GM18511 (cell line): ENCODE measurements around the gene SGCD.

Experiments
- ATAC-seq: cut with Tn5 transposase; IDR thresholded peaks from one replicate; pipeline ENCODE4 v1.9.1; 2021; ENCODE audit warnings: mild to moderate bottlenecking, moderate library complexity; ENCODE audit not compliant: unreplicated experiment

Gene SGCD

DNA sequence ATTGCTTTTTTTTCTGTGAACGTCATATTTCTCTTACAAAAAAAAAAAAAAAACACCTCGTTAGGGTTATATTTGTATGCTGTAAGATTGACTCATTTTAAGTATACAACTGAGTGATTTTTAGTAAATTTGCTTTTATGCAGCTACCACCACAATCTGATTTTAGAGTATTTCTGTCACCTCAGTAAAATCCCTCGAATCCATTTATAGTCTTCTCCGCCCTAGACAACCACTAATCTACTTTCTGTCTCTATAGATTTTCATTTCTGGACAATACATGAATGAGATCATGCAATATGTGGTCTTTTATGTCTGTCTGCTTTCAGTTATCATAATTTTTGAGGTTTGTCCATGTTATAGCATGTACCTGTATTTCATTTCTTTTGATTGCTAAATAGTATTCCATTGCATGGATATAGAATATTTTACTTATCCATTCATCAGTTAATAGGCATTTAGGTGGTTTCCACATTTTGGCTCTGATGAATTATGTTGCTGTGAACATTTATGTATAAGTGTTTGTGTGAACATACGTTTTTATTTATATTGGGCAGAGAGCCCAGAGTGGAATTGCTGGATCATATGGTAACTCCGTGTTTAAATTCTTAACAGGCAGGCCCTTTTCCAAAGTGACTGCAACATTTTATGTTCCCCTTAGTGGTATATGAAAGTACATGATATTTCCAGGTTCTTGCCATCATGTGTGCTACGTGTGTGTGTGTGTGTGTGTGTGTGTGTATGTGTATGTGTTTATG is 171.4 kb downstream of the SGCD start:
- ATAC-seq: no peak

GRCh38 chr5:156500755-156501154 is 173.8 kb downstream of the SGCD start:
- ATAC-seq: no peak

- ATAC-seq: no peak
These were observed 178.1 kb downstream of the SGCD start for GRCh38 chr5:156505101-156505500.

DNA sequence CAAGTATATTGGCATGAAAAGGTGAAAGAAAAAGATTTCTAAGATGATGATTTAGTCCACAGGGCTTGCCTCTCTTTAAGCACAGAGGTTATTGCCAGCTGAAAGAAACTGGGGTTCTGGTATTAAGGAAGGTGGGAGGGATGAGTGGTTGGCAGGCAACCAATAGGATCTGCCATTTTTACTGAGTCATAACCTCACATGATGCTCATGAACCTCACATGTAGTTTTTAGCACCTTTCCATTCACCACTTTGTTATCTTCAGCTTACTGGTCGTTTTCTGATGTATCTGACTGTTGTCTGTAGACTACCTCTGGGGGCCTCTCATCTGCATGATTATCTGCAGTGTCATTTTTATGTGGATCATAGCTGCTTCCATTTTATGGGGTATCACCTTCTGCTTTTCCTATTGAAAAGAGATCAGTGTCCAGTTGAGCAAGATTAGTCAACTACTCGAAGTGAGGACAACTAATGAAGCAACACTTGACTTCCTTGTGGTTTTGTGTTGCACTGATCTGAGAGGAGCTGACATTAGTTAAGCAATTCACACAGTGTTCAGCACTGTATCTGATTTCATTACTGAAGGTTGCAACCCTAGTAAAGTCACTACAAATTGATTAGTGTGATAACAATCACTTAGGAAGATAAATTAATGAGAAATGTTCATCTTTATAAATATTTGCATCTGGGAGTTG is 186.3 kb downstream of the SGCD start:
- ATAC-seq: no peak

DNA sequence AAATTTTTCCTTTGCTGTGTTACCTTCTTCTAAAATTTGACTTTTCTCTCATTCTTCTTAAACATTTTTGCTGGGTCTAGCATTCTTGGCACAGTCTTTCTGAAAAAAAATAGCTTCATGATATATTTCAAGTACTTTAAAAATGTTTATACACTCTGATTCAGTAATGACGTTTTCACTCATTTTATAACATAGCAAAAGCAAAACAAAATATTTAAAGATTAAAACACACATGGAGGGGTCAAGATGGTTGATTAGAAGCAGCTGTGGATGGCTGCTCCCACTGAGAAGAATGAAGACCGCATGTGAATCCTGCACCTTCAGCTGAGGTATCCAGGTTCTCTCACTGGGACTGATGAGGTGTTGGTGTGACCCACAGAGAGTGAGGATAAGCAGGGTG is 188.2 kb downstream of the SGCD start:
- no peak for ATAC-seq

DNA sequence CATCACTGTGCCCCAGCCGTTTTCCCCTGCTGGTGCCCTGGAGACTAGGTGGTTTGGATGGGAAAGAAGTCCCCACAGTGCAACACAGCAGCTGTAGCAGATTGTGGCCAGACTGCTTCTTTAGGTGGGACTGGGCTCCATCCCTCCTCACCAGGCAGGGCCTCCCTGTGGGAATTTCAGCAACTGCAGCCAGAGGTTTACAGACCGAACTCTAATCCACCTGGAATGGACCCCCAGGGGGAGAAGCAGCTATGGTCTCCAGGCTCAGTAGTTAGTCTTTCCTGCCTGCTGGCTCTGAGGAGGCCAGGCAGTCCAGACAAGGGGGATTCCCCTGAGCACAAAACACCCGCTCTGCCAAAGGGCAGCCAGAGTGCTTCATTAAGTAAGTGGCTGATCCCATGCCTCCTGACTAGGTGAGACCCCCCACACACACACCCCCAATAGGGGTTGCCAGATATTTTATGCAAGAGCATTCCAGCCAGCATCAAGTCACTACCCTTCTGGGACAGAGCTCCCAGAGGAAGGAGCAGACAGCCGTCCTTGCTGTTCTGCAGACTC is 188.9 kb downstream of the SGCD start:
- ATAC-seq: no peak

DNA sequence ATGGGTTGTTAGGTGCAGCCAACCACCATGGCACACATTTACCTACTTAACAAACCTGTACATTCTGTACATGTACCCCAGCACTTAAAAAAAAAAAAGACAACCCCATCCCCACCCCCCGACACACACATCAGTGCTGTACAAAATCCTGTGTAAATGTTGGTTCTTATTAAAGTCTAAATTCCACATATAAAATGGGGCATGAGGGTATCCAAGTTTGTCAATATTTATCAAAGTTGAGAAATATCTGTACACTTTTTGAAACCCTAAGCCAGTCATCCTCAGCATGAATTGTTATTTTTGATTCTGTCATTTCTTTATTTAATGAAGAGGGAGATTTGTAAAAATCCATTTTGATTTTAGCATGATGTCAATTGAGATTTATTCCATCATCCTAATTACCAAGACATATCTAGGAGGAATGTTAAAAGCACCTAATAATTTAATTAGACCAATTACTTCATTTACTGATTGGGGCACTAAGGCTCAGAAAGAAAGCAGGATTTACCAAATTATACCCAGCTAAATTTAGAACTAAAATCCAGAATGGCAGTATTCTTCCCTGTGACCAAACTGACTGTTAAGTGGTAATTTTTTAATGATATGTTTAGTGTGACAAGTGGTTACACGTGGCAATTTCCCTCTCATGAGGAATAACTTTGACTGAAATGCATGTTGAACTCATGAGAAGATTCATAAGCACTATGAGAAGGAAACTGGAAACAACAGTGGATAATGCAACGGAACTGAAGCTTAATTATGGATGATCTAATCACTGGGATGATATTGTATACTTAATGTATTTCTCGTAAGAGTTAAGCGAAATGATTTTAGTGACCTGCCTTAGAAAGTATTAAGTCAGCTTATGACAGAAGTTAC is 195.9 kb downstream of the SGCD start:
- no peak for ATAC-seq

DNA sequence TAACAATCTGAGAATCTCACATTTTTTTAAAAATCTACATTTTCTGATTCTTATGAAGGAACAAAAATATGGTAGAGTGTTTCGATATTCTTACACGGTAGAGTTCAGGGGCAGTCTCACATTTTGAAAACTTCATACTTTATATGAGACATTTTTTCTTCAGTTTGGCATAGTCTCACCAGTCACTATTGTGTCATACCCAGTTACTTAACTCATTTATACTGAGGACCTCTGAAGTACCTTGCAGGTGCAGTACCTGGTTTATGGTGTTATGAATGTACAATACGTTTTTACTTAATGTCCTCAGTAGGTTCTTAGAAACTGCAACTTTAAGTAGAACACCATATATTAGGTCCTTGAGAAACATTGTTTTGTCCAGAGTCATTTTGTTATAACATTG is 196.6 kb downstream of the SGCD start:
- ATAC-seq: no peak

- no peak for ATAC-seq
These were observed 199.3 kb downstream of the SGCD start for GRCh38 chr5:156526081-156526925.

- no peak for ATAC-seq
These were observed 200.6 kb downstream of the SGCD start for GRCh38 chr5:156527611-156528010.

- no peak for ATAC-seq
These were observed 201.7 kb downstream of the SGCD start for GRCh38 chr5:156528673-156529072.

GRCh38 chr5:156529892-156530291 is 202.9 kb downstream of the SGCD start:
- ATAC-seq: no peak

- ATAC-seq: no peak
These were observed 204.2 kb downstream of the SGCD start for GRCh38 chr5:156531199-156531598.

DNA sequence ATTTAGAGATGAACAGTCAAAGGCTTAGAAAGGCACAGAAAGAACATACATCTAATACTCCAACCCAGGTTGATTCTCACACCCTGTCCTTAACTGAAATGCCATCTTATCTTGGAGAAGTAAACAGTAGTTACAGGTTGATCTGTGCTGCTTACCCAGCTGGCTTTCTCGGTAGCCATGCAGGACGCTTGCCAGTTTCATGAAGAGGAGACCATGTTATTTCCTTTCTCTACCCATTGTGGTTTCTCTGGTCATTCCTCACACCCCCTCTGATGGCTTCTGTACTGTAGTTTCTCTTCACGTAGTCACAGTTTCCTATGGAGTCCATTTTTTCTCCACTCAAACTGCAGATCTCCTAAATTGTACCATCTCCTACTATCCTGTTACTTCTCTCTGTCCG is 206.0 kb downstream of the SGCD start:
- ATAC-seq: no peak

- no peak for ATAC-seq
These were observed 207.1 kb downstream of the SGCD start for GRCh38 chr5:156534085-156534484.

DNA sequence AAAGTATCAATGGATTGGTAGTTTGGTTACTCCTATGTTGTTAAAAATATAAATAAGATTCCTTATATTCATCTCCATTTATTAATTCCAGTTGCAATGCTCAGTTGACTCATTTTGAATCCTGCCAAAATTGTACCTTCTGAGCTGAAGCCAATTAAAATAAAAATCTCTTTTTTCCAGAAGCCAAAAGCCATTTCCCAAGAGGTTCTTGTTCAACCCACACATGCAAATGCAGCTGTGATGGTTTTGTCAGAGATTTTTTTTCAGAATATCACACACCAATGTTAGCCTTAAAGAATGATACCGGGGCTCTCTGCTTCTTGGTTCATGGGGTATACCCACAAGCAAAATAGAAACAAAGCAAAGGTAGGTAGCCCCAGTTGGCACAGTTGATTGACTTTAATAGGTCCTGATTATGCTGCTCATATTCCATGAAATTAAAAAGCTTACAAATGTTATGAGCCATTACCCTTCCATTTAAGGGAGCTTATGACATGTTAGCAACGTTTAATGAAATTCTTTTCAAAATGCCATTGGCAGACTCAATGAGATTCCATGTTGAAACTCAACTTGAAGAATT is 208.0 kb downstream of the SGCD start:
- ATAC-seq: no peak

- ATAC-seq: no peak
These were observed 213.5 kb downstream of the SGCD start for GRCh38 chr5:156540491-156540890.

DNA sequence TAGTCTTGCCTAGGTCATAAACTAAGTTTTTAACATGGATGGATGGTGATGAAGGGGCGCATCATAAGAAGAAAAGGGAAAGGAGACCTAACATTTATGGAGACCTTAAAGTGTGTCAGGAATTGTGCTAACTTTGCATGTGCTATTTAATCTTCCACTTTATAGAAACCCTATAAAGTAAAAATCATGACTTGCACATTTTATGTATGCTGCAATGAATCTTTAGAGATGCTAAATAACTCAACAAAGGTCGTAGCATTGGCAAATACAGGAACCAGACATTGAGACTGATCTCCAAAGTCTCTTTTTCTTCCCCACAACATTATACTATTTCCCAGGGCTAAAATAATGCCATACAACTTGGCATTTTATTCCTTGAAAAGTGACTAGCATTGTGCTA is 214.6 kb downstream of the SGCD start:
- ATAC-seq: no peak

DNA sequence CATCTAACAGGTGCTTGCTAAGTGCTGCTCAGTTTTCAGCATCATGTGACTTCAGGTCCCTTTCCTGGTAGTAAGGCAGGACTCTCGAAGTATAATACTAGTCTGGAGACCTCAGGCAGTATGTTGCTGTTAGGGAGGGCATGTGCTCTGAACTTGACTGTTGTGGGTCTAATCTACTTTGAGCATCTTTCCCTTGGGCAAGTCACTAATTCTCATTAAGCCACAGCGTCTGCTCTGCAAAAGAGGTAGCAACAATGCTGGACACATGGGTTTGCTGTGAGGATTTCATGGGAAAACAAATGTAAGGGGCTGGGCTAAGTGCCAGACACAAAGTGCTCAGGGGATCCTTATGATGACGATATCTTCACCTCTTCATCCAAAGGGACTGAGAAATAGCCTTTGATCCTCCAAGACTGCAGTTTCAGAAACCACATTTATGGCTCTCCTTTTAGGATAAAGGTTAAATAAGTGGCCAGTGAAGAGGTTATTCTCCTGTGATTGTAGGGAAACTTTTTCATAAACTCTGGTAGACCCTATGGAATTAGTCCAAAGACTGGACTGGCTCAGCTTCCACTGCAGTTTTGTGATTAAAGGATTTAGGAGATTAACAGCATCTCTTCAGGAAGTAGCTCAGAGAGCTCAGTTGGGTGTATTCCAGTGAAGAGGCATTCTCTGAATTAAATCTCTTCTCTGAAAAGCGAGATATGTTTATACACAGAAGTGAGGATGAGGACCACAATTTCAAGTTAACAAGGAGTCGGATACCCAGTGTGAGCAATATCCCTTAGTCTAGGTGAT is 216.6 kb downstream of the SGCD start:
- no peak for ATAC-seq
